ENCODE measurements around the gene NHEJ1. TPM values are rescaled to one million over a fixed set of nuclear protein-coding genes. Genes with fewer than 3 reads are reported as not detected.

Gene NHEJ1
- polyA plus RNA-seq, 1 donor (not counting 4 experiments of a cell fraction or from before 2014, with no cell fraction given): 13.1 TPM

GRCh38 chr2:219122202-219122980 is 38.2 kb downstream of the NHEJ1 start:
- TF ChIP-seq CTCF (optimal IDR thresholded peaks at IDR 0.05 in 1 of 3, IDR thresholded peaks at IDR 0.05 in 1 of 3, conservative IDR thresholded peaks at IDR 0.05 in 1 of 3; ENCODE audit: extremely low read depth in 1 of 3, insufficient read depth in 2 of 3, low read length in 3 of 3) (no peak), EZH2 (IDR thresholded peaks at IDR 0.05; ENCODE audit: low read length) (no peak)
- Histone ChIP-seq H3K79me2 (ENCODE audit: control insufficient read depth, insufficient read depth, low read length) (no peaks in the 10 kb centered on the region), H3K9ac (ENCODE audit: control insufficient read depth, extremely low read depth, insufficient read depth, low read length) (no peak overlapping the region), H3K36me3 (ENCODE audit: control insufficient read depth in 2 of 2, extremely low read depth in 1 of 2, insufficient read depth in 2 of 2, low read length in 2 of 2) (peaks cover 0 to 1% of the 10 kb centered on the region in 2 experiments), H3K27me3 (ENCODE audit: control insufficient read depth, extremely low read depth, insufficient read depth, low read length) (no peaks in the 10 kb centered on the region), H3K4me3 (ENCODE audit: control insufficient read depth in 2 of 3, extremely low read depth in 1 of 3, insufficient read depth in 2 of 3, low read depth in 1 of 3, low read length in 3 of 3) (no peak overlapping the region), H3K27ac (ENCODE audit: control insufficient read depth, insufficient read depth, low read length) (no peak overlapping the region), H3K9me1 (ENCODE audit: control insufficient read depth, extremely low read depth, insufficient read depth, low read length) (peaks cover 2% of the 10 kb centered on the region), H2AFZ (ENCODE audit: control insufficient read depth, low read length) (no peak overlapping the region), H4K20me1 (ENCODE audit: control insufficient read depth, extremely low read depth, insufficient read depth, low read length) (no peaks in the 10 kb centered on the region), H3K4me1 (ENCODE audit: control insufficient read depth, extremely low read depth, insufficient read depth, low read length) (peaks cover 3% of the 10 kb centered on the region), H3K4me2 (ENCODE audit: control insufficient read depth, extremely low read depth, insufficient read depth, low read depth, low read length) (no peak overlapping the region), H3K9me3 (ENCODE audit: control insufficient read depth, low read depth, low read length) (no peaks in the 10 kb centered on the region)
- dilution Hi-C loops (cut with MboI; ENCODE audit: extremely low pct_ligation_motif_present, low sequenced_read_pairs): no loop called here
- DNase-seq (ENCODE audit: low read depth, low spot score): no peak
- FAIRE-seq: no peak

DNA sequence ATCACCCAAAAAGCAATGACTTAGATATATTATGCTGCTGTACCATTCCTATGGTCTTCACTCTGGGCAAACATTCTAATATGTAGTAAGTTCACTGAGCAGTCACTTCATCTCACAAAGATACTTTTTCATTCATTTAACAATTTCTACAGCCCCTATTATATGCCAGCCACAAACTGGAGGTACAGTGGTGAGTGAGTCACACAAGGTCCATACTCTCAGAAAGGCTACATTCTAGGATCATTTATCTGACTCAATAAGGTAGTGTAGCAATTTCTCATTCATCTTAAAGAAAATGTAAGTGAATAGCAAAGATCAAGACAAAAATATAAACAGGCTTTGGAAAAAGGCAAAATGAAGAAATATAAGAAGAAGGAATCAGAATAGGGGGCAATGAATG is 40.5 kb downstream of the NHEJ1 start:
- Histone ChIP-seq H3K27me3 (ENCODE audit: control insufficient read depth, extremely low read depth, insufficient read depth, low read length) (no peaks in the 10 kb centered on the region), H3K27ac (ENCODE audit: control insufficient read depth, insufficient read depth, low read length) (no peak overlapping the region), H3K4me2 (ENCODE audit: control insufficient read depth, extremely low read depth, insufficient read depth, low read depth, low read length) (no peak overlapping the region), H3K4me3 (ENCODE audit: control insufficient read depth in 2 of 3, extremely low read depth in 1 of 3, insufficient read depth in 2 of 3, low read depth in 1 of 3, low read length in 3 of 3) (no peak overlapping the region), H3K4me1 (ENCODE audit: control insufficient read depth, extremely low read depth, insufficient read depth, low read length) (peaks cover 11% of the 10 kb centered on the region), H3K9me1 (ENCODE audit: control insufficient read depth, extremely low read depth, insufficient read depth, low read length) (peaks cover 2% of the 10 kb centered on the region), H4K20me1 (ENCODE audit: control insufficient read depth, extremely low read depth, insufficient read depth, low read length) (no peaks in the 10 kb centered on the region), H3K9me3 (ENCODE audit: control insufficient read depth, low read depth, low read length) (no peaks in the 10 kb centered on the region), H3K79me2 (ENCODE audit: control insufficient read depth, insufficient read depth, low read length) (no peaks in the 10 kb centered on the region), H3K36me3 (ENCODE audit: control insufficient read depth in 2 of 2, extremely low read depth in 1 of 2, insufficient read depth in 2 of 2, low read length in 2 of 2) (peaks cover 0 to 1% of the 10 kb centered on the region in 2 experiments), H2AFZ (ENCODE audit: control insufficient read depth, low read length) (no peak overlapping the region), H3K9ac (ENCODE audit: control insufficient read depth, extremely low read depth, insufficient read depth, low read length) (no peak overlapping the region)
- FAIRE-seq (no peak), DNase-seq (ENCODE audit: low read depth, low spot score) (no peak)
- dilution Hi-C loops (cut with MboI; ENCODE audit: extremely low pct_ligation_motif_present, low sequenced_read_pairs): no loop called here
- TF ChIP-seq CTCF (optimal IDR thresholded peaks at IDR 0.05 in 1 of 3, IDR thresholded peaks at IDR 0.05 in 1 of 3, conservative IDR thresholded peaks at IDR 0.05 in 1 of 3; ENCODE audit: extremely low read depth in 1 of 3, insufficient read depth in 2 of 3, low read length in 3 of 3) (no peak), EZH2 (IDR thresholded peaks at IDR 0.05; ENCODE audit: low read length) (no peak)
